Measurements from ENCODE around the gene PEX10. TPM values are rescaled to one million over a fixed set of nuclear protein-coding genes. Genes with fewer than 3 reads are reported as not detected.

Gene PEX10
- total RNA-seq, 1 donor = 28.9 TPM

- DNase-seq (ENCODE audit: low read depth) = no peak
- no peak for TF ChIP-seq CTCF (IDR thresholded peaks at IDR 0.05; ENCODE audit: insufficient read depth, low read depth, low read length)
- no peak overlapping the region for H3K4me3 ChIP-seq (ENCODE audit: low read depth, low read length)
These were observed 15.6 kb upstream of the PEX10 start for GRCh38 chr1:2427976-2428375.

GRCh38 chr1:2427051-2427450 is 14.7 kb upstream of the PEX10 start:
- H3K4me3 ChIP-seq (ENCODE audit: low read depth, low read length) = no peak overlapping the region
- no peak for DNase-seq (ENCODE audit: low read depth)
- TF ChIP-seq CTCF (IDR thresholded peaks at IDR 0.05; ENCODE audit: insufficient read depth, low read depth, low read length) = no peak

GRCh38 chr1:2426540-2426939 is 14.2 kb upstream of the PEX10 start:
- H3K4me3 ChIP-seq (ENCODE audit: low read depth, low read length) = no peak overlapping the region
- TF ChIP-seq CTCF (IDR thresholded peaks at IDR 0.05; ENCODE audit: insufficient read depth, low read depth, low read length) = no peak
- DNase-seq (ENCODE audit: low read depth) = no peak

GRCh38 chr1:2425892-2426291 is 13.5 kb upstream of the PEX10 start:
- no peak for DNase-seq (ENCODE audit: low read depth)
- no peak for TF ChIP-seq CTCF (IDR thresholded peaks at IDR 0.05; ENCODE audit: insufficient read depth, low read depth, low read length)
- H3K4me3 ChIP-seq (ENCODE audit: low read depth, low read length) = no peak overlapping the region

- TF ChIP-seq CTCF (IDR thresholded peaks at IDR 0.05; ENCODE audit: insufficient read depth, low read depth, low read length) = no peak
- no peak overlapping the region for H3K4me3 ChIP-seq (ENCODE audit: low read depth, low read length)
- no peak for DNase-seq (ENCODE audit: low read depth)
These were observed 10.2 kb upstream of the PEX10 start for GRCh38 chr1:2422523-2422922.

GRCh38 chr1:2419416-2419815 is 7.1 kb upstream of the PEX10 start:
- no peak for DNase-seq (ENCODE audit: low read depth)
- no peak overlapping the region for H3K4me3 ChIP-seq (ENCODE audit: low read depth, low read length)
- TF ChIP-seq CTCF (IDR thresholded peaks at IDR 0.05; ENCODE audit: insufficient read depth, low read depth, low read length) = no peak

GRCh38 chr1:2418791-2419320 is 6.5 kb upstream of the PEX10 start:
- no peak overlapping the region for H3K4me3 ChIP-seq (ENCODE audit: low read depth, low read length)
- no peak for DNase-seq (ENCODE audit: low read depth)
- TF ChIP-seq CTCF (IDR thresholded peaks at IDR 0.05; ENCODE audit: insufficient read depth, low read depth, low read length) = no peak
